Kidney tubule cell (primary cell): ENCODE data around the gene ROBO2.
A peak's percentile ranks its signal among the peaks of the same experiment; 100 is the strongest.

Source experiments
- DNase-seq: peaks from one replicate; pipeline ENCODE4 v3.0.0-alpha.2; 2018; ENCODE audit warnings: low spot score

The ROBO2 gene

DNA sequence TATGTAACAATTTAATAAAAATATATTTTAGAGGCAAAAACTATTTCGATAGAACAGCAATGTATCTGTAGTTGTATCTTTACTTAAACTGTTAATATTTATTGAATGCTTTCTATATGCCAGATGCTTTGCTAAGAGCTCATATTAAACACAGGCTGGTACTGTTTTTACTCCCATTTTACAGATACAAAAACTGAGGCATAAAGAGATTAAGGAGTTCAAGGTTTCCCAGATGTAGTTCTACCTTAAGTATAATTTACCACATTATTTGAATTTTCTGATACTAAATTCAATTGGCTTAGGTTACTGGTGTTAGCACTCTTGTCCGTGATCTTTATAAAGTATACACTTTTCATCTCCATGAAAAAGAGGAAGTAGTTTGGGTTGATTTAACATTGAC, 149.8 kb downstream of the ROBO2 start:
- DNase-seq, result no peak

DNA sequence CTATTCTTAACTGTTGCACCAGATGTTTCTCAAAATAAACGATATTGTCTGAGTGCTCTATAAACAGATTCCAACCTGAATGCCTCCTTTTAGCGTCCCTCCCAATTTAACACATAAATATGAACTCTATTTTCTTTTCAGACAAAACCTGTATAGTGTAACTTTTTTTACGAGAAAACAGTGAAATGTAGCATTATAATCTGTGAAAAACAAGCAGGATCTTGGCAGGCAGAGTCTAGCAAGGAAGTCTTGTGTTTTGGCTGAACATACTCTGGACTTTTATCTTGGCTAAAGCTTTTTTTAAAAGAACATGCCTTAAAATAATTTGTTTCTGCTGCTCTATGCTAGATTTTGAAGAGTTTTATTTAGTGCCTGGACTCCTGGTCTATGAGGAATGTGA, 150.5 kb downstream of the ROBO2 start:
- no peak for DNase-seq

- DNase-seq, result no peak
Measured at GRCh38 chr3:77191014-77191413, 151.1 kb downstream of the ROBO2 start.

GRCh38 chr3:77191640-77192039, 151.7 kb downstream of the ROBO2 start:
- DNase-seq, result no peak

- DNase-seq, result no peak
Measured at GRCh38 chr3:77195766-77196545, 156.1 kb downstream of the ROBO2 start.

GRCh38 chr3:77197408-77197807, 157.5 kb downstream of the ROBO2 start:
- no peak for DNase-seq

DNA sequence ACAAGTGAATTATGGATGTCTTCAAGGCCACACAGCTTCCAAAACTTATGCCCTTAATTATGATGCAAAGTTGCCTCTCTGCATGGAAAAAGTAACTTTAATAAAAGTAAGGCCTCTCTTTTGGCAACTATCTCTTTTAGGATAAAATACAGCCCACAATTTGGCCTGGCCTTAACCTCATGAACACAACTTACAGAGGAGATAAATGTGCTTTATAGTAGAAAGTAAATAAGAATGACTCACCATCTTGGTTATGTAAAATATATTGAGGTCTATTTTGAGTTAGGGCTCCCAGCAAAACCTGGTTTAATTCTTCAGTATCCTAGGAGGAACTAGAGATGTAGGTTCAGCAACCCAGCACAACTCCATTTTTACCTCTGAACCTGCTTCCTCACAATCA, 164.0 kb downstream of the ROBO2 start:
- DNase-seq, result no peak

- no peak for DNase-seq
Measured at GRCh38 chr3:77204788-77205187, 164.9 kb downstream of the ROBO2 start.

DNA sequence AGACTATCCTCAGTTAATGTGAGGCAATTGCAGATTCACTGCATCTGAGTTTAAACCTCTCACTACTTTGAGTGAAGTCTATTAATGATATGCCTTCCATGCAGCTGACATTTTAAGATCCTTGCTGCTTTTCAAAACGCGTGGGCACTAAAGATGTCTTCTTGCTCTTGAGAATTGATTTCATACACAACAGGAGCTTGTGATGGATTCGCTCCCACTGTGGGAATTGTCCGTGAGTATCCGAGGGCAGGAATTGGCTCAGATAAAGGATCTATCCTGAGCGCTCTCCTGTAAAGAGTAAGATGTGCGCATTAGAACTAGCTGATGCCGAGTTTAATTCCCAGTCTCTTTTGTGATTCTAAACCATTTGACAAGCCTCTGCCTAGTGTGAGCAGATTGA, 167.9 kb downstream of the ROBO2 start:
- no peak for DNase-seq

DNA sequence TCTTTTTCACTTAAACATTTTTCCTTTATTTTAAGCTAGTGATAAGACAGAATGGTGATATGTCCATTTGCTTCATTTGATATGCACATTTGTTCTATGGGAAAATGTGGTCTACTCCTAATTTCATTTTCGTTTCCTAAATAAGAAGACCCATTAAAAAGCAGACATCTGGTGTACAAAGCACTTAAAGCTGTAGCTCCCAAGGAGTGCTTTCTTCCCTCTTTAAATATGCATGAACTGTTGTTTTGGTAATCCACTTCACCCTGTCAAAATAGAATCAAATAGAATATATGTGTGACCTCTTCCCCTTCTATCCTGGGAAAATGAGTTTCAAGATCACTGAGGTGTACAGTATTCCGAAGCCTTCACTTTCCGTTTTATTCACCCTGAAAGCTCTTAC, 182.8 kb downstream of the ROBO2 start:
- no peak for DNase-seq

DNA sequence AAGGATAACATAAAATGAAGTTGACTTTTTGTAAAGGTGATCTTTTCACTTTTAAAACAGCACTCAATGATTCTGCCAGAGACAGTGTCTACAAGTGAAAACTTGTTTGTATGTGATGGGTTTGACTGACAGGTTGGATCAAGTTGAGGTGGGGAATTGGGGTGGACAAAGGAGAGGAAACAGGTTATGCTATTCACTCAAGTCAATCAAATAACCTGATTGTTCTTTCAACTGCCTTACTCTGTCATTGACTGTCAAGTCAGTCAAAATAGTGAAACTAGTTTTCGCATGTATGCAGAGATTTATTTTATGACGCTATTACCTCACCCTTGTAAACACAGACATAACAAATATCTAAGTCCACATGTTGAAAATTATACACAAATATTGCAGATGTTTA, 187.7 kb downstream of the ROBO2 start:
- no peak for DNase-seq

- no peak for DNase-seq
Measured at GRCh38 chr3:77232557-77232956, 192.7 kb downstream of the ROBO2 start.

DNA sequence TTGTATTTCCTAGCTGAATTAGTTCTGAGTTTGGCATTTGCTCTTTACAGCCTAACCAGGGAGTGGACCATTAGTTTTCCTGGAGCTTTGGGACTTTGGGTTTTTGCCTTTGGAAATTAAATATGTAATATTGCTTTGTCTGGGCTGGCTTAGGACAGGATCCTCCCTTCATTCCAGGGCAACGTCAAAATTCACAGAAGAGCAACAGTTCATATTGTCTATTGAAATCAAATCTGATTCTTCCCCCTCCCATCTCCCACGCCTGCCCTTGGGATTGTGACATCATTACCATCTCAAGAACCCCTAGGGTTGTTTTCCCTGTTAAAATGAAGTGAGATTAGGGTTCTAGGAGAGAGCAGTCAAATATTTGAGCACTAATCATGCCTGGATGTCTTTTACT, 194.1 kb downstream of the ROBO2 start:
- no peak for DNase-seq

DNA sequence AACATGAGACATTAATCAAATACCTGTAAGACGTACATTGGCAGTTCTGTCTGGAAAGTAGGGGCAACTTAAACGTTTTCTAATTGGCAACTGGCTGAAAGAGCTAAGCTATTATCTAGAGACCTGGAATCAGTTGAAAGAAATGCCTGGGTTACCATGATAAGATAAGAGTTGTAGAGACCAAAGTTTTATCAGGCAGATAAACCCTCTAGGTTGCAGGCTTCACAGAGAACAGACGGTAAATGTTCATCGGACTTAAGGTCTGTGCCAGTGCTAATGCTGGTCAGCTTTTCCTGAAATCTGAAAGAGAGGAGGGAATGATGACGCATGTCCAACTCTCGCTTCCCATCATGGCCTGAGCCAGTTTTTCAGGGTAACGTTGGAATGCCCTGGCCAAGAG, 196.2 kb downstream of the ROBO2 start:
- no peak for DNase-seq

DNA sequence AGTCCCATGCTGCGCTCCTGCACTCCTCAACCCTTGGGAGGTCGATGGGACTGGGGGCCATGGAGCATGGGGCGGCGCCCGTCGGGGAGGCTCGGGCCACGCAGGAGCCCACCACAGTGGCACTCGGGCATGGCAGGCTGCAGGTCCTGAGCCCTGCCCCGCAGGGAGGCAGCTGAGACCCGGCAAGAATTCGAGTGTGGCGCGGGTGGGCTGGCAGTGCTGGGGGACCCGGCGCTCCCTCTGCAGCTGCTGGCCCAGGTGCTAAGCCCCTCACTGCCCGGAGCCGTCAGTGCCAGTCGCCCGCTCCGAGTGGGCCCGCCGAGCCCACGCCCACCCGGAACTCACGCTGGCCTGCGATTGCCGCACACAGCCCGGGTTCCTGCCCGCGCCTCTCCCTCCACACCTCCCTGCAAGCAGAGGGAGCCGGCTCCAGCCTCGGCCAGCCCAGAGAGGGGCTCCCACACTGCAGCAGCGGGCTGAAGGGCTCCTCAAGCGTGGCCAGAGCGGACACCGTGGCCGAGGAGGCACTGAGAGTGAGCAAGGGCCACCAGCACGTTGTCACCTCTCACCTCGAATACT, 200.3 kb downstream of the ROBO2 start:
- DNase-seq, result no peak

DNA sequence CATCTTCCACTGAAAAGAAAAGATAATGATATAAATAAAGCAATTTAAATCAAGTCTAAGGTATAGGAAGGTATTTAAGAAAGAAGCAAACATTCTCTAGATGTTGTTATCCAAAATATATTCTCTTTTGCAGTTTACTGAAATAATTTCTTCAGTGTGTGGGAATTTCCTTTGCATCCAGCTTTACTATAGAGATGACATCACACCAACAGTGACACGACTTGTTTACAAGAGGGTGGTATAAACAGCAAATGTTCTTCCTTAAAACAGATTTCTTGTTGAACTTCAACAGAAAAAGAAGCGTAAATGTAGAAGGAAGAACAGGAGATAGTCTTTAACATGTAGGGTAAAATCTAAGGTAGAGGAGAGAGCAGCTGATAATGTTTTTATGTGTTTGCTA, 202.5 kb downstream of the ROBO2 start:
- DNase-seq, result no peak

DNA sequence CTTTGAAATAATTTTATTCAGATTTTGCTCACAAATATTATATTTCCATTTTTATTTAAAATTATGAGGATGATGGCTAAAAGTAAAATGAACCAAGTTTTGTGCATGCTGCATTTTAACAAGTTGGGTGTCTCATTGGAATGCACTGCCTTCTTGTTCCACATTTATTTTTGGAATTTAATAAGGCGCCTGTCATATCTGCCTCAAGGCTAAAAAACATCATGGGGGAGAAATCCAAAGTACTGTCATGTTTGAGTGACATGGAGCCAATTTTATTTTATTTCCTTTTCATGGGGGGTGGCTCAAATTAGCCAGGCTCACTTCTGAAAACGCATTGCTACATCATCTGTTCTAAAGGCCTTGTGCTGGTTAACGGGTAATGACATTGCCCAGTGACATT, 205.1 kb downstream of the ROBO2 start:
- DNase-seq, result no peak

DNA sequence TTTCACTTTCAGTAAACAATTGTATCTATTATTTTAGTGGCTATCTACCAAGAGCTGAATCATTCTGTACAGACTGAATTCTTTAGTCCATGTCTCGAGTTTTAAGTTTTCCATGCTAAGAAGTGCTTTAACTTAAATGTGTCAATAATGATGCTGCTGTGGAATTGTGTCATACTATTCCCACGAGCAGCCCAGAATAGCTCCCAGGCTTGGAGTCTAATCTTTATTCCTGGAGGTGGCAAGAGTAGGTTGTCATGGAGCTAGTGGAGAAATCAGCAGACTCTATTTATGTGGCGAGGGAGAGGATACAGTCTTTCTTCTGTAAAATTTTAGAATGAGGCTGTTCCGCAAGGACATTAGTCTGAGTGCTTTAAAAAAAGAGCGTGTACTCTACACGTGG, 207.2 kb downstream of the ROBO2 start:
- no peak for DNase-seq

DNA sequence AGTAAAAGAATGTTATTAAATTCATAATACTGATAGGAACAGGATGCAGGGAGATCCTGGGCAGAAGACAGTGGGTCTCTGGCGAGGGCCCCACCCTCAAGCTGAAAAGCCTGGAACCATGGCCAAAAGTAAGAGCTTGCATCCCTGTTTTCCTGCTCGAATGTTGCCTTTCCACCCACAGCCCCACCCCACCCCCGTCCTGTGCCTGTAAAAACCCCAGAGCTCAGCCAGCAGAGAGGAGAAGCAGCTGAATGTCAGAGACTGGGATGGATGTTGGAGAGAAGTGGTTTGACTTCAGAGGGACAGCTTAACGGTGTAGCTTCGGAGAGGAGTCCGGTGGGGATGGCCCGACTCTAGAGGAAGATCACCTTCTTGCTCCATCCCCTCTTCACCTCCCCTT, 207.9 kb downstream of the ROBO2 start:
- no peak for DNase-seq

DNA sequence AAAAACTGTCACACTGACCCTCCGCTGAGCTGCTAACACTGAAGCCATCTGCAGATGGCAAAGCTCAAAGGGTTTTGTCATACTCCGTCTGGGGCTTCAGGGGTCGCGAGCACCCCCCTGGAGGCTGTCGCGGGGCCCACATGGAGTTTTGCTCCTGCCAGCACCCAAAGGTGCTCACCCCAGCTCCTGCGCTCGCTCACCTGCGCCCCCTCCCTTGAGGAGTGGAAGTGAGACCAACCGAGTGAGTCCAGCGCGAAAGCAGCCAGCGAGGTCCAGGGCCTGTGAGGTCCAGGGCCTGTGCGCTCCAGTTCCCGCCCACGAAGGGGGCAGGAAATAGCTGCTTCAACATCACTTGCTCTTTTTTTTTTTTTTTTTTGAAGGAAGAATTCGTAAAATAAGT, 208.5 kb downstream of the ROBO2 start:
- DNase-seq, result no peak

DNA sequence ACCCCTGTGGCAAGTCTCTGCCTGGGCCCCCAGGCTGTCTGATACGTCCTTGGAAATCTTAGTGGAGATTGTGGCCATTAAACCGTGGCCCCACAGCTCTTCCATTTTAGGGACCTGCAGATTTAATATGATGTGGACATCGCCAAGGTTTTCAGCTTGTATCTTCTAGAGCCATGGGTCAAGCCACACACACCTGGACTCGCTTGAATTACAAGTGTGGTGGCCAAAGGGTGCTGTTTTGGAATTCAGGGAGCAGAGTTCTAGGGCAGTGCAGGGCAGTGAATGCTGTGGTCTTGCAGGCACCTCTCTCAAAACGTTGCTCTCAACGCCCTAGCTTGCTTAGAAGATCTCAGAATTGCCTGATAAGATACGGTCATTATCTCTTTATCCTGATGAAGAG, 211.2 kb downstream of the ROBO2 start:
- DNase-seq, result no peak

DNA sequence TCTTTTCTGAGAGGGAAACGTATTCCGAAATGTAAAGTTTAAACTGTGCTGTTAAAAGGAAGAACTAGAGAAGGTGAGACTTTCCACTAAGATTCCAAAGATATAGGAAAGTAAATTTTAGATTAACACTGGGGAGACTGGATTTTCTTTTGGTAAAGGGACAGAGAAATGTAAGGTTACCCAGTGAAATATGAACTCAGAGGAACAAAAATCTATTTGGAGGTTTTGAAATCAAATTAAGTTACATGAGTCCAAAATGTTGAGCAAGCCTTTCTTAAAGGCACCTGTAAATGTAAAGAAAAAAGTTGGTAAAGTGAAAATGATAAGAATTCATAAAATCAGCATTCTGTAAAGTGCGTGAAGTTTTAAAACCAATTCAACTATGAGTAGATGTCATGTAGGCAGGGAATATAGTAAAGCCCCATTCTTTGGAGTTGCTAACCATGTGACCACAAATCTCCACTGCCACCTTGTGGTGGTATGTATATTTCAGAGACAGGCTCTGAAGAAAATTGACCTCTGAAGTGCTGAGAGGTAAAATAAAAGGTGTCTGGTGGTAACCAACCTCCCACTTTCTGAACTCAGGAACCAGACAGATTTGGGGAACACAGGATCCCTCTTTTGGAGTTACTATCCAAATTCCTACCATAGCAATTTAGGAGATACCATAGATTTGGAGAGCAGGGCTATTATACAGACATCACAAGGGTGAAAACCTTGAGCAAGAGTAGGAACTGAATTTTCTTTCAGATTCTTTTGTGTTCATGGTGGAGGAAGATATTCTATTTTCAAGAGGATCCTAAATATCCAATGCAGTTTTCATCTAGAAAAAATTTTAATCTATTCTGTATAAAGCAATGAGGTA, 215.3 kb downstream of the ROBO2 start:
- peak; percentile 66 for DNase-seq
